GM18868 (cell line): ENCODE measurements around the gene TMIGD2.
"Not testable (repeated sequence)": the region's sequence is repeated elsewhere in the genome, so short reads cannot be mapped to it uniquely, and the experiment has no call there.

Experiments used
- ATAC-seq: cut with Tn5 transposase; IDR thresholded peaks from one replicate; pipeline ENCODE4 v1.9.1; 2021; ENCODE audit warnings: mild to moderate bottlenecking, moderate library complexity; ENCODE audit not compliant: unreplicated experiment

TMIGD2 gene

GRCh38 chr19:4267901-4268815 lies 34.0 kb downstream of the TMIGD2 start:
- ATAC-seq: no peak

- ATAC-seq: no peak
Observed at GRCh38 chr19:4267101-4267900, 34.9 kb downstream of the TMIGD2 start.

DNA sequence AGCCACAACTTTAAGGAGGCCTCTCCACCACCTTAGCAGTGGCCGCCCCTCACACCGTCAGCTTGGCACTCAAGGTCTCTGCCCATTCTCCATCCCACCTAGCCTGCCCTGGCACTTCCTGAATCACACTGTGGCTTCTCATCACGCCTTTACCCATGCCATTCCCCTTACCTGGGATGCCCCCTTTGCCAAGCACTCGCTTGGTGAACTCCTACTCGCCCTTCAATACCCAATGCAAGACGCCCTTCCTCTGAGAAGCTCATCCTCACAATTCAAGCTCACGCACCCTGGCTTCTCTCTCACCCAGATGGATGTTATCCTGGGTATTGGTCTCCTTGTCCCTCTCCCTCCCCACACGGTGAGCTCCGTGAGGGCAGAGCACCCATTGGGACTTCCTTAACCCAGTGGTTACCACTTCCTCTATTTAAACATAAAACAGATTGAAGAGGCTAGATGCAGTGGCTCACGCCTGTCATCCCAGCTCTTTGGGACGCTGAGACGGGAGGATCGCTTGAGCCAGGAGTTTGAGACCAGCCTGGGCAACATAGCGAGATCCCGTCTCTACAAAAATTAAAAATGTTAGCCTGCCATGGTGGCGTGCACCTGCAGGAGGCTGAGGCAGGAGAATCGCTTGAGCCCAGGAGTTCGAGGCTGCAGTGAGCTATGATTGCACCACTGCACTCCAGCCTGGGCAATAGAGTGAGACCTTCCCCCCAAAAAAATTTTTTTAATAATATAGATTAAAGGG lies 35.8 kb downstream of the TMIGD2 start:
- no peak for ATAC-seq

DNA sequence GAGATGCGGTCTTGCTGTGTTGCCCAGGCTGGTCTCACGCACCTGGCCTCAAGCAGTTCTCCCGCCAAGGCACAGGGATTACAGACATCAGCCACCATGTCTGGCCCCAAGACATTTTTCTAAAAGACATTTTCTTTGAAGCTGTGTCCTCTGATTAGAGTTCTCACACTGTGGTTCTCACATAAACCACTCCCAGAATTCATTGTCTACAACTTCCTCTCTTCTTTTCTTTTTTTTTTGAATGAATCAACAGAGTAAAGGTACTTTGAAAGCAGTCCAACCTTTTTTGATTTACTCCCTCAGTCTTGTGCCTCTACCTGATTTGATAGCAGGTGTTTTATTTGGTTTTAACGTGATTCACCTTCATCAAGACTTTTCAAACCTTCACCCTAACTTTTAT lies 37.4 kb downstream of the TMIGD2 start:
- ATAC-seq: no peak

DNA sequence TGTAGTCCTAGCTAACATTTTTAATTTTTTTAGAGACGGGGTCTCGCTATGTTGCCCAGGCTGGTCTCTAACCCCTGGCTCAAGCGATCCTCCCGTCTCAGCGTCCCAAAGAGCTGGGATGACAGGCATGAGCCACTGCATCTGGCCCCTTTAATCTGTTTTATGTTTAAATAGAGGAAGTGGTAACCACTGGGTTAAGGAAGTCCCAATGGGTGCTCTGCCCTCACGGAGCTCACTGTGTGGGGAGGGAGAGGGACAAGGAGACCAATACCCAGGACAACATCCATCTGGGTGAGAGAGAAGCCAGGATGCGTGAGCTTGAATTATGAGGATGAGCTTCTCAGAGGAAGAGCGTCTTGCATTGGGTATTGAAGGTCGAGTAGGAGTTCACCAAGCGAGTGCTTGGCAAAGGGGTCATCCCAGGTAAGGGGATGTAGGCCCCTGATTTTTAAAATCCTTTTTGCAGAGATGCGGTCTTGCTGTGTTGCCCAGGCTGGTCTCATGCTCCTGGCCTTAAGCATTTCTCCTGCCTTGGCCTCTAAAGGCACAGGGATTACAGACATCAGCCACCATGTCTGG lies 41.5 kb downstream of the TMIGD2 start:
- ATAC-seq: no peak

DNA sequence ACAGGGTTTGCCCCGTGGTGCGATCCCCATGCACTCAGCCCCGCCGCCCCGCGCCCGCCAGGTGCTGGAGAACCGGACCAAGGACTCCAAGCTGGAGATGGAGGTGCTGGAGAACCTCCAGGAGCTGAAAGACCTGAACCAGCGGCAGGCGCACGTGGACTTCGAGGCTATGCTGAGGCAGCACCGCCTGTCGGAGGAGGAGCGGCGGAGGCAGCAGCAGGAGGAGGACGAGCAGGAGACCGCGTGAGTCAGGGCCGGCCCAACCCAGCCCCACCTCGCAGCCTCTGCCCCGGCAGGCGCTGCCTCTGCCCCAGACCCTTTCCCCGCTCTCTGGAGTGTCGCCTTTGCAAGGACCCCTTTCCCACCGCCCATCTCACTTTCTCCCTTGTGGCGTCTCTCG lies 44.0 kb downstream of the TMIGD2 start:
- ATAC-seq: no peak

DNA sequence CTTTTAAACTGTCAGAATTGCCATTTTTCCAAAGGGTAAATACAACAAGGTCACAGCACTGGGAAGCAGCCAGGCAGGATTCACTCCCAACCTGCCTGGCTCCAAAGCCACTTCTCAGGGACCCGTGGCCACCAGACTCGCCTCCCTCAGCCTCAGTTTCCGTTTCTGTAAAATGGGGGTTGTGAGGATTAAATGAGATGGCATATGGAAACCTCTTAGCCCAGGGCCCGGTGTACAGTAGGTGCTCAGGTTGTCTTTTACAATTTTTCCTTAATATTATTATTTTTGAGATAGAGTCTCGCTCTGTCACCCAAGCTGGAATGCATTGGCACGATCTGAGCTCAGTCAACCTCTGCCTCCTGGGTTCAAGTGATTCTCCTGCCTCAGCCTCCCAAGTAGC lies 45.2 kb downstream of the TMIGD2 start:
- ATAC-seq: no peak

- ATAC-seq: no peak
Observed at GRCh38 chr19:4256563-4256962, 45.6 kb downstream of the TMIGD2 start.

DNA sequence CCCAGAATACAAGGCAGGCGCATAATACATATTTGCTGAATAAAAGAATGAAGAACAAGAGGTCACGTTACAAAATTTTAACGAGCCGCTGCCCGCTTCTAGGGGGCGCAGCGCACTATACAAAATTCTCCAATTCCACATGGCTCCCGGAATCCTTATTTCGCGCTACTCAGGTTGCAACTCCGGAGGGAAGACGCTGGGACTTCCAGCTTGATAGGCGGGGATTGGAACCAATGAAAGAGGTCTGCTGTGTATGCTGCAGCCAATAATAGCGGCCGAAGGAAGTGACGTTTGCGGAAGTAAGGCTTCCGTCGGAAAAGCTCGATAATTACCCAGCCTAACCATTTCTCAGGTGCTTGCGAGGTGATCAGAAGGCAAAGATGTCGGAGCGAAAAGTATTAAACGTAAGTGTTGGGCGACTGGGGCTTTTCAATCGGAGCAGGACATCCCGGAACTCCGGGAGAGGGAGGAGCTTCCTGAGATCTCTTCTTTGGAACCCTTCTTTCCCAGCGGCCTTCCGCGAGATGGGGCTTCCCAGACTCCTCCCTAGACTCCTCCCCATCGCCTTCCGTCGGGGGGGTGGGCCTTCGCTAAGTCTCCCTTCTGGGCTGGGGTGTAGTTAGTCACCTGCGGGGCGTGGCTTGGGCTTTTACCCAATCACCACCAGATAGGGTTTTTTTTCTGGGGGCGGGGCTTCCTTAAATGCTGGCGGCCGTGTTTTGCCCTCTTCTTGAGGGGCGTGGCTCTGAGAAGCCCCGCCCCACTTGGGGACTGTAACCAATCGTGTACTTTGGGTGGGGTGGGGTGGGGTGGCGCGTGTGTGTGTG lies 55.2 kb downstream of the TMIGD2 start, which contains the start of gene YJU2:
YJU2 (plus strand) TSS at position 314 of the 827 bp plus-strand sequence; CDS start at position 381, 67 bp downstream.
- ATAC-seq: peak; percentile 85

DNA sequence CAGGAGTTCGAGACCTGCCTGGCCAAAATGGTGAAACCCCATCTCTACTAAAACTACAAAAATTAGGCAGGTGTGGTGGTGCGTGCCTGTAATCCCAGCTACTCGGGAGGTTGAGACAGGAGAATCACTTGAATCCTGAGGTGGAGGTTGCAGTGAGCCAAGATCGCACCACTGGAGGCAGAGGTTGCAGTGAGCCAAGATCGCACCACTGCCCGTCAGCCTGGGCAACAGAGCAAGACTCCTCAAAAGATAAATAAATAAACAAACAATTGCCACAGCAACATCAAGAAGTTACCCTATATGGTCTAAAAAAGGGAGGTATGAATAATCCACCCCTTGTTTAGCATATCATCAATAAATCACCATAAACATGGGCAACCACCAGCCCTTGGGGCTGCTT lies 56.3 kb downstream of the TMIGD2 start:
- not testable (repeated sequence) for ATAC-seq
